Neural progenitor cell (in vitro differentiated cells): ENCODE measurements around the gene KCNK1.

Experiments used
- EZH2 ChIP-seq: fragments of 200-600 bp; sonication (generic); IDR thresholded peaks from 2 replicates; pipeline ENCODE4 v1.6.1; 2017; ENCODE audit warnings: antibody characterized with exemption, mild to moderate bottlenecking, moderate library complexity
- TF ChIP-seq, protein P1 (sequence below): fragments of 200-600 bp; sonication (generic); IDR thresholded peaks from 2 replicates; pipeline ENCODE4 v1.5.1; 2017; ENCODE audit warnings: antibody characterized with exemption, mild to moderate bottlenecking

GRCh38 chr1:233695901-233696300 is 82.0 kb downstream of the KCNK1 start:
- TF ChIP-seq, protein P1, sequence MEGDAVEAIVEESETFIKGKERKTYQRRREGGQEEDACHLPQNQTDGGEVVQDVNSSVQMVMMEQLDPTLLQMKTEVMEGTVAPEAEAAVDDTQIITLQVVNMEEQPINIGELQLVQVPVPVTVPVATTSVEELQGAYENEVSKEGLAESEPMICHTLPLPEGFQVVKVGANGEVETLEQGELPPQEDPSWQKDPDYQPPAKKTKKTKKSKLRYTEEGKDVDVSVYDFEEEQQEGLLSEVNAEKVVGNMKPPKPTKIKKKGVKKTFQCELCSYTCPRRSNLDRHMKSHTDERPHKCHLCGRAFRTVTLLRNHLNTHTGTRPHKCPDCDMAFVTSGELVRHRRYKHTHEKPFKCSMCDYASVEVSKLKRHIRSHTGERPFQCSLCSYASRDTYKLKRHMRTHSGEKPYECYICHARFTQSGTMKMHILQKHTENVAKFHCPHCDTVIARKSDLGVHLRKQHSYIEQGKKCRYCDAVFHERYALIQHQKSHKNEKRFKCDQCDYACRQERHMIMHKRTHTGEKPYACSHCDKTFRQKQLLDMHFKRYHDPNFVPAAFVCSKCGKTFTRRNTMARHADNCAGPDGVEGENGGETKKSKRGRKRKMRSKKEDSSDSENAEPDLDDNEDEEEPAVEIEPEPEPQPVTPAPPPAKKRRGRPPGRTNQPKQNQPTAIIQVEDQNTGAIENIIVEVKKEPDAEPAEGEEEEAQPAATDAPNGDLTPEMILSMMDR, result no peak
- TF ChIP-seq EZH2, result no peak
